GM11168 (cell line): Measurements from ENCODE around the gene CYTH3.
"Not testable (repeated sequence)": the region's sequence is repeated elsewhere in the genome, so short reads cannot be mapped to it uniquely, and the experiment has no call there.

Experiments used
- in situ Hi-C: fragments of 300-500 bp; cut with MboI; formaldehyde crosslinking; loops from one replicate; pipeline ENCODE4 v1.12.0; 2022; ENCODE audit warnings: low sequenced_read_pairs; ENCODE audit not compliant: unreplicated experiment

The CYTH3 gene

DNA sequence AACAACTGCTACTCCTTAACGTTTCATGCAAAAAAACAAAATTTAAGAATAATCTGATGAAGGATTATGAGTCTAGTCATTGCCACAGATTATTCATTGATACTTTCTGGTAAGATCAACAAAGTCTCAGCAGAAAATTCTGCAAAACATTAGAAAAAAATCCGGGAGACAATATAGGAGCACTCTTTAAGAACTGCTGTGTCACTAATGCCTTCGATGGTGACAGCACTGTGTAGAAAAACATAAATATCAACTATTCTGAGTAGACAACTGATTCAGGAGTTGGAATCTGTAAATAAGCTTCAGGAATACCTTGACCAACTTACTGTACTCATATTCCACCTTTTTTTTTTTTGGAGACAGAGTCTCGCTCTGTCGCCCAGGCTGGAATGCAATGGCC, 69.0 kb downstream of the CYTH3 start:
- in situ Hi-C loops: no loop called here

DNA sequence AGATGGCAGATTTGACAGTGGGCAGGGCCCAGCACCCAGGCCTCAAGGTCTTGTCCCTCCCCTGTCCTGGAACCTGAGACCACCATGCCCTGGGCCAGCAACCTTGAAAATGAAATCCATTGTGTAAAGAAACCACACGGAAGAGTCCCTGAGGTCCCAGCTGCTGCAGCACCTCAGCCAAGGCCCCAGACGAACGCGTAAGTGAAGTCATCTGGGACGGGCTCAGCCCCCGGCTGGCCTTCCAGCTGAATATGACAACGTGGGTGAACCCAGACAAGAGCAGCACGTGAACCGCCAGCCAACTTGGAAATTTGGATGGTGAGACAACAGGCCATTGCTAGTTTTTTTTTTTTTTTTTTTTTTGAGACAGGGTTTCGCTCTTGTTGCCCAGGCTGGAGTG, 70.3 kb downstream of the CYTH3 start:
- in situ Hi-C loops: no loop called here

DNA sequence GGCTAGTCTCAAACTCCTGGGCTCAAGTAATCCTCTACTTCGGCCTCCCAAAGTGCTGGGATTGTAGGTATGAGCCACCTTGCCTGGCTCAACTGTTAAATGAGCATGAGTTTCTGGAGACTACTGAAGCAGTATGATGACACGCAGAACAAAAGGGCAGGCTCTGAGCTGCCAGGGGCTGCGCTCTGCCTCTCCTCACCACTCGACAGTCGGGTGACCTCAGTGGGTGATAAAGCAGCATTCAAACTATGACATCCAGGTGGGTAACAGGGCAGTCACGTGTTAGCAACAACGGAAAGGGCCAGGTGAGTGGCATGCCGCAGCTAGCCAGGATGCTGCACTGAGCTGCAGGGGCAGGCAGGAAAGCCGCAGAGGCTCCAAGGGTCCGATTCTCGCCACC, 71.5 kb downstream of the CYTH3 start:
- in situ Hi-C loops: no loop called here

DNA sequence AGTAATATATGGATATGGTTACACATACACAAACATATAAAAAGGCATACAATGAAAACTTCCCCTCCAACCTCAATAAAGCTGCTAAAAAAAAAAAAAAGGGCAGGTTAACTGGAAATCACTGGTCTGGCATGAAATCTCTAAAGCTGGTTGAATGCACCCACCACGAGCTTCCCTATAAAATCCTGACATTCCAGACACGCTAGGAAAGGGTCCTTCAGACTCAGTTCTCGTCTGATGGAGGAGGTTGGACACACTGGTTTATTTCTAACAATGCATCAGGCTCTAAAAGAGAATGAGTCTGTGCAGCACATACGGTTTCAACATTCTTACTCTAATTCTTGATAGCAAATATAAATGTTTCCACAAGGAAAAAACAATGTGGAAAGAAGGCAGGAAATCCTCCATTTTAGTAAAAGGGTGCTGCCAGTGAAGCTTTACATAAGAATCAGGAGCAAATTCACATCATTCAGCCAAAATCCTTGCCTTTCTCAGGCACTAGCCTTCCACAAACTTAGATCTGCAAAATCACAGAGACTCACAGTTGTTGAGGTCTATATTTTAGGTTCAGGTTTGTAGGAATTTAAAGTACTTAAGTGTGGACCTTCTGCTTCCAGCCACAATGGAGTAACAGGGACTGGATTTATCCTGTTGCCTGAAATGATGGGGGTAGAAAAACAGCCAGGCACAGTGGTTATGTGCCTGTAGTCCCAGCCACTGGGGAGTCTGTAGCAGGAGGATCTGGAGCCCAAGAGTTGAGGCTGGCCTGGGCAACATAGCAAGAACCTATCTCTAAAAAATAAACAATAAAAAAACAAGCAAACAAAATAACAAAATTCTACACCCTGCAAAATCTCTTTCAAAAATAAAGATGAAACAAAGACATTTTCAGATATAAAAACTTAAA, 73.5 kb downstream of the CYTH3 start:
- in situ Hi-C loops: no loop called here

DNA sequence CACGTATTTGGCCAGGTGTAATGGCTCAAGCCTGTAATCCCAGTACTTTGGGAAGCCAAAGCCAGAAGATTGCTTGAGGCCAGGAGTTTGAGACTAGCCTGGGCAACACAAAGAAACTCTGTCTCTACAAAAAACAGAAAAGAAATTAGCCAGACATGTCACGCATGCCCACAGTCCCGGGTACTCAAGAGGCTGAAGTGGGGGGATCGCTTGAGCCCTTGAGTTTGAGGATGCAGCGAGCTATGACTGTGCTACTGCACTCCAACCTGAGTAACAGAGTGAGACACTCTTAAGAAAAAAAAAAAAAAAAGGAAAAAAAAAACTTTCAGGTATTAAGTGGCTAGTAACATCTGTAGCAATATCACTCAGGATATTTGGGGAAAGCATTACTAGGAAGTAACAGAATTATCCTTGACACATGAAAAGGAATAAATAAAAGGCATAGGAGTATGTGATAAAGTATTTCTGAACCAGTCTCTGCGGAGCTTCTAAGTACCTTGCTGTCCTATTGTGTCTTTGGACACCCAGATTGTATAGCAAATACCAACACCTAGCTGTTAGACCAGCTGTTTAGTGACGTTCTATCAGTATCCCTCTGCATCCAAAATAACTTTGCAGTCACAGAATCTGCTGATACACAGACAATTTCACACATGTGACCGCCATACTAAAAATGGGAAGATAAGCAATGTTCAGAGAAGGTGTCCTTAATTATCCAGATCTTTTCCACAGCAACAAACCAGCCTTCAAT, 74.4 kb downstream of the CYTH3 start:
- in situ Hi-C loops: no loop called here

DNA sequence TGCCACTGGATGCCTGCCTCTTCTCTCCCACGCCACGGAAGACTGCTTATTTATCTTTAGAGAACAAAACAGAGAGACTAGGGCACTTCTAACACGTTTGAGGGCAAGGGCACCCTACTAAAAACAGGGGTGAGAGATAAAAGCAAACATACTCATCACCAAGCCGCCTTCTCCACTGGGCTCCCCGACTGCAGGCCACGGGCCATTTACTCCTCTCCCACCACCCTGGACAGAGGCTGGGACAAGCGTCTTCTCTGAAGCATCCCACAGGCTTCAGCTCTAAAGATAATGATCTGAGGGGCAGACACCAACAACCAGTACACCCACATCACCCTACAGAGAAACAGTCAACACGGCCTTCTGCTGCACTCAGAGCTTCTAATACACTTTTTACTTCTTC, 78.7 kb downstream of the CYTH3 start:
- in situ Hi-C loops: no loop called here

DNA sequence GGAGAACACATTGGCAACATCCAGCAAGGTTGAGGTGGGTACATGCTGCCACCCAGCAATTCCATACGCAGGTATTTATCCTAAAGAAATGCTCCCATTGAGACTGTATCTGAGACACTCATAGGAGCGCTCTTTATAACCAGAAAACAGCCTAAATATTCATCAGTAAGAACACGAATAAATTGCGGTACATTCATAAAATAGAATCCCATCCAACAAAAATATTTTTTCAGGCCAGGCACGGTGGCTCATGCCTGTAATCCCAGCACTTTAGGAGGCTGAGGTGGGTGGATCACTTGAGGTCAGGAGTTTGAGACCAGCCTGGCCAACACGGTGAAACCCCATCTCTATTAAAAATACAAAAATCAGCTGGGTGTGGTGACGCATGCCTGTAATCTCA, 81.9 kb downstream of the CYTH3 start:
- in situ Hi-C loops: not testable (repeated sequence)

DNA sequence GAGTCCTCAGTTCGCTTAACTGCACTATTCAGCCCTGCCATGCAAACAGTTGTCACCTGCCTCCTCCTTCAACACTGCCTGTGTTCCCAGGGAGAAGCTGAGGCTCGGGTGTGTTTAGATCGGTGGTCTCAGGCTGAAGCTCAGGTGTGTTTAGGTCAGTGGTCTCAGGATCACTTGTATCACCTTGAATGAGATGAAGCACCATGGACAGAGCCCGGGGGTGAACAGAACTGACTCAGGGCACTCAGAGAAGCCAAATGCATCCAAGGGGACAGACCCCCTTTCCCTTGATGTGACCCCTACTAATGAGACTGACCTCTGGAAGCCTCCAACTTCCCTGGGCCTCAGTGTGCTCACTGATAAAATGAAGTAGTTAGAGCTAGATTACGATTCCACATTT, 84.0 kb downstream of the CYTH3 start:
- in situ Hi-C loops: no loop called here

DNA sequence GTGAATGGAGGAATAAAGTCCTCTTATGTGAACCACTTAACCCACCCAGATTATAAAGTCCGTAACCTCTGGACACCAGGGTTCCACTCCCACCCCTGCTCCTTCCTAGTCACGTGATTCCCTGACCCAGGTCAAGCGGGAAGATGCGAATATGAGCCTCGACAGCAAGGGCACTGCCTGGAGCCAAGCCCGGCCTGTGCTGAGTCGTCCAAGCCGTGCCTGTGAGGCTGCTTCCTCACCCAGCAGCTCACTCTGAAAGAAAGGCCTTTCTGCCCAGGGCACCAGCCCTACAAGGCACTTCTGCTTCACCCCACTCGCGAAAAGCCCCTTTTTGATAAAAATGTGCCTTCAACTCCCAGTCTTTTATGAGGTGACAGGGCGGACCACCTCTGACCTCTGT, 85.8 kb downstream of the CYTH3 start:
- in situ Hi-C loops: no loop called here

DNA sequence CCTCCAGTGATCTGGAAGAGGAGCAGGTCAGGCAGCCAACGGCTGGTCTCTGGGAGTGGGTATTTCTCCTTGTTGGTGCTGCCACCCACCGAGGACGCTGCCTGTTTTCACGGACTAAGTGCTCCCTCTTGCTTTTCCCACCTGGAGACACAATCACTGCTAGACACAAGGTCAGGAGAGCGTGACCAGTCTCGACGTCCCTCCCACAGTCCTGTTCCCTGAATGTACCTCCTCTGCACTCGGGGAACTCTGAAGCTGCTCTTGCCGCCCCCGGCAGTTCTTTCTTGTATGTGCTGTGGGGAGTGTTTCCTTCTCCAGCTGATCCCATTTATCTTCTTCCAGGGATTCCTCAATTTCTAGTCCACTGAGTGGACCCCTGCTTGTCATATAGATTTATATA, 89.4 kb downstream of the CYTH3 start:
- in situ Hi-C loops: no loop called here

DNA sequence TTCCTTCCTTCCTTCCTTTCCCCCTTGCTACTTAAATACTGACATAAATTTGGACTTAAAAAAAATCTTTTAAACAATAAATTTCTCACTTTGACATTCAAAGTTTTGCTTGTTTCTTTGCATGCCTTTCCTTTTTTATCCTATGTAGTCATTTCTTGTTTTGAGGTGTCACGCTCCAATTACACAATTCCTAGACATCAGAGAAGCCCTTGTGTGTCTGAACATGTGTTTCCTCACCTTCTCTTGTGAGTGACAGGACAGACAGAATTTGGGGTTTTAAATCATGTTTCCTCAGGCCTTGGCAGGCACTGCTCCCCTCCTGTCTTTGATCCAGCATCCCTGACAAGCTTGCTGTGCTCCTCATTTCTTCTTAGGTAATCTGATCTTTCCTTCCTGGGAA, 91.3 kb downstream of the CYTH3 start:
- in situ Hi-C loops: no loop called here

DNA sequence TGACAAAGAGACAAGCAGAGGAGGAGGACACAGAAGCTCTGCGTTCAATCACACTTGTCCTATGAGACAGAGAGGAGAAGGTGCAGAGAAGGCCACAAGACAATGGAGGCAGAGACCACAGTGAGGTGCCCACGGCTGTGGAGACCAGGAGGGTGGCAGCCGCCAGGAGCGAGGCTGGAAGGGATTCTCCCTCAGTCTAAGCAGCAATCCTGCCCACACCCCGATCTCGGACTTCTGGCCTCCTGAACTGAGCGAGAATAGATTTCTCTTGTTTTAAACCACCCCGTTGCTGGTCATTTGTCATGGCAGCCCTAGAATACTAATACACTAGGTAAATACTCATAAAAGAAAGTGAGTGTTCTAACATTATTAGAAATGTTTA, 92.1 kb downstream of the CYTH3 start:
- in situ Hi-C loops: no loop called here

DNA sequence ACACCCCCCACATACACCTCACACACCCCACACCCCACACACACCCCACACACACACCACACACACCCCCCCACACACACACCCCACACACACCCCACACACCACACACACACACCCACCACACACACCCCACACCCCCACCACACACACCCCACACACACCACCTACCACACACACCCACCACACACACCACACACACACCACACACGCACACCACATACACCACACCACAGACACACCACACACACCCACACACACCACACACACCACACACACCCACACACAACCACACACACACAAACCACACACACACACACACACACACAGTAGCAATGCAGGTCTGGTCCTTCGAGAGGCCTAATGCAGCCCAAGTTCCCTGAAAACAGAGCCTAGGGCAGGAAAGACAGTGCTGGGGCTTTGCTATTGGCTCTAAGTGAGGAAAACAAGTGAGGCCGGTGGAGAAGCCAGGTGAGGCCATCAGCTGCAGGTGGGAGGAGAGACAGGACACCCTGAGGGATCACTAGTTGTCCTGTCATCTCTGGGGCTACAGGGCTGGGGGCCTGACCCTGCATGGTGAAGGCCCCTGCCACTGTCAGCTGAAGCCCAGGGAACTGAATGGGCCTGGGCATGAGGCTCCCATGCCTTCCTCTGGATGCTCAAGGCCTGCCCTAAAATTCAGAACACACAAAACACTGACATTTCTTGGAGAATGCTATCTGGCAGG, 92.6 kb downstream of the CYTH3 start:
- in situ Hi-C loops: no loop called here

DNA sequence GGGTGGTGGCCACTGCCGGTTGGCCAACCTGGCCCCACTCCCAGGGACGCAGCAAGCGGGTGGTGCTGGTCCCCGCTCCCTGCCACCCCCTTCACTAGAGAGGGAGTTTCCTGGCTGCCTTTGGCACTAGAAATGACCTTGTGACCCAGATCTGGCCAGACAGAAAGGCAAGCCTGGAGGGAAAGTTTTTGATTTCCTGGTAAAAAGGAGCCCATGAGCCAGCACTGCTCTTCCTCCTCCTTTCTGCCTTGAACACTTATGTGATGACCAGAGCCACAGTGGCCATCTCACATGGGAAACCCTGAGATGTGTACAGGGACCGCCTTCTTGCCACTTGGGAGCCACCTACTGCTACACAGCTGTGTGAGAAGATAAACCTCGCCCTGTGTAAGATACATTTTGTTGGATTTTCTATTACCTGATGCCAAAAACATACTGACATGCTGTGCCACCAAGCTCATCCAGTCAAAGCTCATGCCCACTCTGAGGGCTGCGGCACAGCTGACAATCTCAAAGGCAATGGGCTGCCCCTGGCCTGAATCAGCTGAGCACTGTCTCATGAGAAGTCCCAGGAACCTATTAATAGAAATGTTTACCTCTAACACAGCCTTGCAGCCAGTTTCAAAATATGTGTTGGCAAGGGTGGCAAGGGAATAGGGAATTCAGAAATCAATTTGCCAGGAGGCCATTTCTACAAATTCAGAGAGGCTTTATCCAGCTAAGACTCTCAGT, 94.0 kb downstream of the CYTH3 start:
- in situ Hi-C loops: no loop called here

DNA sequence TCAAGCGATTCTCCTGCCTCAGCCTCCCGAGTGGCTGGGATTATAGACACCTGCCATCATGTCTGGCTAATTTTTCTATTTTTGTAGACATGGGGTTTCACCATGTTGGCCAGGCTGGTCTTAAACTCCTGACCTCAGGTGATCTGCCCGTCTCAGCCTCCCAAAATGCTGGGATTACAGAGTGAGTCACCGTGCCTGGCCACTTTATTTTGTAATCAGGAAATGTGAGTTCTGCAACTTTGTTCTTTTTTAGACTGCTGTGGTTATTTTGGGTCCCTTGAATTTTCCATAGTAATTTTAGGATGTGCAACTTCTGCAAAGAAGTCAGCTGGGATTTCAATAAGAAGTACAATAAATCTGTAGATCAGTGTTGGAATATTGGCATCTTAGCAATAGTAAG, 96.8 kb downstream of the CYTH3 start:
- in situ Hi-C loops: no loop called here

DNA sequence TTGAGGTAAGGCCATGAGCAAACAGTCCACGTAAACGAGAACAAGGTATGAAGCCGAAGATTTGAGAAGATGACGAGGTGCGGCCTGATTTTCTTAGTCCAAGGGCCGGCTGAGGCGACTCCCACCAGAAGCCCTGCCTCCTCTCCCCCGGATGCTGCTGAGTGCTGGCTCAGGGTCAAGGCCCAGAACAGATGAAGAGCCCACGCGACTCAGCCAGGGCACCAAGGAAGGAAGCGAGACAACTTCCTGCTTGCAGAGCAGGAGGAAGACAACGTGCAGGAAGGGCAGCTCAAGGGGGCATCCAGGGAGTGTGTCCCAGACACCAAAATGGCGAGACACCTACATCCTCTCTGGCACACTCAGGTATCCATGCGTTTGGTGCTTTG, 99.5 kb downstream of the CYTH3 start:
- in situ Hi-C loops: no loop called here

DNA sequence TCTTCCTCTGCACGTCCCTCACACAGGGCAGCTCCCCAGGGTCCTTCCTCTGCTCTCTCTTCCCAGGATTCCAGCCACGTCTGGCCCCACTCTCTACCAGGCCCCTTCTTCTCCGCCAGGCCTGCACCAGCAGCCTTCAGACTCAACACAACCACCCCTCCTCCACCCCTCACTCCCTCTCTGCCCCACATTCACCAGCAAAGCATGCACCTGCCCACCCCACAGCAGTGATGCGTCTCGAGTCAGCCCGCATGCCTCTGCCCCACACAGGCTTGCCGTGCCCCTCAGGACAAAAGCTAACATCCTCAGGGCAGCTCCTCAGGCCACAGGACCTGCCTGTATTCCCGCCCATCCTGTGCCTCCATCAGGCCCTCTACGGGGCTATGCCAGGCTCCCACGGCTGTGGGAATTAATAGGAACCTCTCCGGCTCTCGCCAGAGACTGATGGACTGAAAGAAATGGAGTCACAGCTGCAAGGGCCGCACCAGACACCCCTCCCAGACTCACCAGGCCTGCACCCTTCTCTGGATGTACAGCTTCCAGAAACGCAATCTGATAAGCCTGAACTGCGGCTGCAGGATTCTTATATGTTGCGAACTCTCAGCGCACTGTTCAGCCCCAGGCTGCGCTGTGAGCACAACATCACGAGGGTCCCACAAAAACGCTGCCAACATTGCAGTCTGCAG, 100.1 kb downstream of the CYTH3 start:
- in situ Hi-C loops: no loop called here

DNA sequence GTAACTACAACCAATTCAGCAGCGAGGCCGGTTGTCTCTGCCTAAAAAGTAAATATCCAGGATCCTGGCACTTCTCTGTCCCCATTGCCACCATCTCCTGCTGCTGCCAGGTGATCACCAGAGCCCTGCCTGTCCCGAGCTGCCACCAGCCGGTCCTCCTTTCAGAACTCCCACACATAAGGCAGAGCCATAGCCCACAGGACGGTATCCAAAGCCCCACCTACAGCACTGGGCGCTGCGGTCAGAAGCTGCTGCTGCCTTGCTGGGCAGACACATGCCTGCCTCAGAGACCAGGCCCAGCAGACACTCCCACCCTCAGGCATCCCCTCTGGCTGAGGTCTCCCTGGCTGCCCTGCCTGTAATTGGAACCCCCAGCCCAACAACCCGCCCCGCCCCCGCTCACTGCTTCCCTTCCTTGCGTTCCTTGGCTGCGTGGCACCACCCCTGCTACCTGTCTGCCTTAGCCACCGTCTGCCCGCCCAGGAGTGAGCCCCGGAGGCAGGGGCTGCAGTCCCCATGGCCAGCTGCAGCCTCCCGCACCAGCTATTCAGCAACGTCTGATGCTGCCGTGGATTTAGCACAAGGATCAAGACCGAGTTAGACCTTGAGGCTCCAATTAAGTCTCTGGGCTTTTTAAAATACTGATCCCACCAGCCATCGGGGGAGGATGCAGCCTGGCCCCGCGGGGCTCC, 100.7 kb downstream of the CYTH3 start:
- in situ Hi-C loops: no loop called here
